A673 (cell line): ENCODE measurements around the gene SLC25A38. TPM values are rescaled to one million over a fixed set of nuclear protein-coding genes. Genes with fewer than 3 reads are reported as not detected.

ENCODE experiments used
- BruUV-seq: library from RNA; stranded (reverse); fragments of 400-500 nt; replicated peaks from 2 replicates; lab custom pipeline; 2021; lab: Mats Ljungman, UMichigan
- CTCF ChIA-PET: fragments of 300-600 bp; sonication (Branson Sonifier 250); formaldehyde crosslinking; loops from one replicate; lab custom pipeline; 2022; ENCODE audit warnings: antibody characterized with exemption; lab: Charles Lee
- POLR2A ChIA-PET: fragments of 300-600 bp; sonication (Branson Sonifier 250); formaldehyde crosslinking; loops from one replicate; lab custom pipeline; 2022; ENCODE audit warnings: antibody characterized with exemption; ENCODE audit not compliant: low non-redundant PET; lab: Charles Lee
- DNase-seq: peaks from one replicate; pipeline ENCODE4 v3.0.0-alpha.2; 2015; ENCODE audit warnings: low spot score
- H3K27ac ChIP-seq: fragments of 200-600 bp; sonication (generic); 2 replicates; pipeline ENCODE4 v1.5.1; 2016; ENCODE audit warnings: mixed run types, low read depth, mild to moderate bottlenecking, mixed read lengths, antibody characterized with exemption, low read length; ENCODE audit not compliant: poor library complexity, severe bottlenecking
- H3K27me3 ChIP-seq: fragments of 200-600 bp; sonication (generic); replicated peaks from 2 replicates; pipeline ENCODE4 v1.6.1; 2017; ENCODE audit warnings: mixed run types, low read depth, mild to moderate bottlenecking, mixed read lengths, antibody characterized with exemption, low read length; ENCODE audit not compliant: insufficient read depth, poor library complexity
- H3K36me3 ChIP-seq: fragments of 200-600 bp; sonication (generic); 2 replicates; pipeline ENCODE4 v1.6.1; 2016; ENCODE audit warnings: mixed run types, mild to moderate bottlenecking, mixed read lengths, antibody characterized with exemption, low read length; ENCODE audit not compliant: insufficient read depth, poor library complexity, severe bottlenecking
- H3K4me1 ChIP-seq: fragments of 200-600 bp; sonication (generic); 2 replicates; pipeline ENCODE4 v1.6.1; 2017; ENCODE audit warnings: mixed run types, mild to moderate bottlenecking, mixed read lengths, antibody characterized with exemption, low read length; ENCODE audit not compliant: insufficient read depth, poor library complexity, severe bottlenecking
- H3K4me3 ChIP-seq: fragments of 200-600 bp; sonication (generic); 2 replicates; pipeline ENCODE4 v1.5.1; 2016; ENCODE audit warnings: low read depth, mixed run types, mild to moderate bottlenecking, mixed read lengths, low read length; ENCODE audit not compliant: poor library complexity, severe bottlenecking
- H3K9me3 ChIP-seq: fragments of 200-600 bp; sonication (generic); 2 replicates; pipeline ENCODE4 v1.6.1; 2016; ENCODE audit warnings: mixed run types, low read depth, mild to moderate bottlenecking, mixed read lengths, antibody characterized with exemption, low read length; ENCODE audit not compliant: poor library complexity, severe bottlenecking
- EZH2 ChIP-seq: fragments of 200-600 bp; sonication (generic); IDR thresholded peaks from 2 replicates; pipeline ENCODE4 v1.6.1; 2017; ENCODE audit warnings: borderline replicate concordance, low read depth, mild to moderate bottlenecking, mixed read lengths, antibody characterized with exemption, low read length; ENCODE audit not compliant: poor library complexity, severe bottlenecking
- intact Hi-C: fragments of 100-400 bp; cut with micrococcal nuclease; formaldehyde crosslinking; loops from one replicate; pipeline ENCODE4 v1.10.0; 2022; ENCODE audit not compliant: unreplicated experiment
- total RNA-seq: library from RNA; stranded (reverse); gene quantifications from 2 replicates; pipeline ENCODE4 v1.2.3, GENCODE V29; 2021
- TF ChIP-seq, protein P1 (sequence below): fragments of 300-800, 200-600 bp; sonication (generic); conservative IDR thresholded peaks from 2 replicates; pipeline ENCODE4 v1.5.1; 2017; ENCODE audit warnings: low read depth, mild to moderate bottlenecking, antibody characterized with exemption, low read length, moderate library complexity, mixed read lengths

SLC25A38 gene
- total RNA-seq, 1 experiment from 2014 or later, result 13.7 TPM

DNA sequence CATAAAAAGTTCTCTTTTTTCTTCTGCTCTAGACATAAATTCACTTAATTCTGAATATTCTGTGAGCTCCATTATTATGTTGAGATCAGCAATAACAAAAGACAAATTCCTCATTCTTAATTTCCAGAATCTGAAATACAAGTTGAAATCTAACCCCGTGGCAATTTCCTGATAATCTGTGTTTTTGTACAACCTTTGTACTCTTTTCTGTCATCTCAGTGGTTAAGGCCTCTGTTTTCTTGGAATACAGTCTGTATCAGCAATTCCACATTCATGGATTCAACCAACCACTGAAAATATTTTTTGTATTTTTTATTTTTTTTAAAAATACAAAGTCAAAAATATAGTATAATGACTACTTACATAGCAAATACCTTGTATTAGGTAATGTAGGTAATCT lies 45.0 kb upstream of the SLC25A38 start:
- no peak overlapping the region for H3K4me3 ChIP-seq
- no peaks in the 10 kb centered on the region for H3K4me1 ChIP-seq
- no TSS peak for BruUV-seq
- no peaks in the 10 kb centered on the region for H3K36me3 ChIP-seq
- no peak for TF ChIP-seq EZH2
- TF ChIP-seq, protein P1, sequence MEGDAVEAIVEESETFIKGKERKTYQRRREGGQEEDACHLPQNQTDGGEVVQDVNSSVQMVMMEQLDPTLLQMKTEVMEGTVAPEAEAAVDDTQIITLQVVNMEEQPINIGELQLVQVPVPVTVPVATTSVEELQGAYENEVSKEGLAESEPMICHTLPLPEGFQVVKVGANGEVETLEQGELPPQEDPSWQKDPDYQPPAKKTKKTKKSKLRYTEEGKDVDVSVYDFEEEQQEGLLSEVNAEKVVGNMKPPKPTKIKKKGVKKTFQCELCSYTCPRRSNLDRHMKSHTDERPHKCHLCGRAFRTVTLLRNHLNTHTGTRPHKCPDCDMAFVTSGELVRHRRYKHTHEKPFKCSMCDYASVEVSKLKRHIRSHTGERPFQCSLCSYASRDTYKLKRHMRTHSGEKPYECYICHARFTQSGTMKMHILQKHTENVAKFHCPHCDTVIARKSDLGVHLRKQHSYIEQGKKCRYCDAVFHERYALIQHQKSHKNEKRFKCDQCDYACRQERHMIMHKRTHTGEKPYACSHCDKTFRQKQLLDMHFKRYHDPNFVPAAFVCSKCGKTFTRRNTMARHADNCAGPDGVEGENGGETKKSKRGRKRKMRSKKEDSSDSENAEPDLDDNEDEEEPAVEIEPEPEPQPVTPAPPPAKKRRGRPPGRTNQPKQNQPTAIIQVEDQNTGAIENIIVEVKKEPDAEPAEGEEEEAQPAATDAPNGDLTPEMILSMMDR, result no peak
- POLR2A ChIA-PET, result interaction anchor here (0.6 kb wide), 1 partner anchor 789 kb away, joined by 3 read pairs; no protein-coding TSS in a partner anchor
- intact Hi-C loops, result no loop called here
- H3K27me3 ChIP-seq, result no peaks in the 10 kb centered on the region
- H3K27ac ChIP-seq, result no peak overlapping the region
- no peaks in the 10 kb centered on the region for H3K9me3 ChIP-seq
- no peak for DNase-seq
- CTCF ChIA-PET, result no interaction called here

DNA sequence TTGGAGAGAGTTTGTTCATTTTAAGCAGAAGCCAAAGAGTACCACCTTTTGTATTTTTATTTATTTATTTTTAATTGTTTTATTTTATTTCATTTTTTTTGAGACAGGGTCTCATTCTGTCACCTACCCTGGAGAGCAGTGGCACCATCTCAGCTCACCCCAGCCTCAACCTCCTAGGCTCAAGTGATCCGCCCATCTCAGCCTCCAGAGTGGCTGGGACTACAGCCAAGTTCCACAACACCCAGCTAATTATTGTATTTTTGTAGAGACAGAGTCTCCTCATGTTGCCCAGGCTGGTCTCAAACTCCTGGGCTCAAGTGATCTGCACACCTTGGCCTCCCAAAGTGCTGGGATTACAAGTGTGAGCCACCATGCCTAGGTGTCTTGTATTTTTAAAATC lies 44.1 kb upstream of the SLC25A38 start:
- intact Hi-C loops, result no loop called here
- ChIA-PET CTCF (no interaction called here), POLR2A (no interaction called here)
- DNase-seq, result no peak
- TF ChIP-seq, protein P1, result no peak
- TF ChIP-seq EZH2, result no peak
- Histone ChIP-seq H3K9me3 (no peaks in the 10 kb centered on the region), H3K4me3 (no peak overlapping the region), H3K36me3 (no peaks in the 10 kb centered on the region), H3K27me3 (no peaks in the 10 kb centered on the region), H3K4me1 (no peaks in the 10 kb centered on the region), H3K27ac (no peak overlapping the region)
- no TSS peak for BruUV-seq

DNA sequence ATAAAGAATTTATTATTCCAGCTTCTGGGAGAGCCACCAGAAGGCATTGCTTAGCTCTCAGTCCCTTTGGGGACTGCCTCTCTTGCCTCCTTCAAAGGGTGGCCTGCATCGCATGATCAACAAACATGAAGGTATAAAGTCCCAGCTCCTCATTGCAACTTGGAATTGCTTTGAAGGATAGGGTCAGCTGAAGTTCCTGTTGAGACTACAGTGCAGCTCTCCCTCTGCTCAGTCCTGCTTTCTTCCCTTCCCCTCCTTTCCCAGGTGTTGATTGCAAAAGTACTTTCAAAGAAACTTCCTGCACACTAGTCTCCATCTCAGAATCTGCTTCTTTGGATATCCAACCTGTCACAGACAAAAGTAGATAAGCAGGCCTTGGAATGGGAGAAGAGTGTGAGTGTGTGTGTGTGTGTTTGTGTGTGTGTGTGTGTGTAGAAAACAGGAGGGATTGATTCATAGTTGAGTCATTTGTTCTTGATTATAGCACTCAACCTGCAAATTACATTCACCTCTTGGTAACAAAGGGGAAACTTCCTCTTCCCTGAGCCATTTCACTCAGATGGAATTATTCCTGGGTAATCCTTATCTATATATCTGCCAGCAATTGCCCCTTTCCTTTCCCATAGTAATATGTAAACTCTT lies 40.0 kb upstream of the SLC25A38 start:
- no TSS peak for BruUV-seq
- H3K27me3 ChIP-seq, result no peaks in the 10 kb centered on the region
- POLR2A ChIA-PET, result no interaction called here
- H3K4me1 ChIP-seq, result no peaks in the 10 kb centered on the region
- TF ChIP-seq, protein P1, result no peak
- no peak for TF ChIP-seq EZH2
- DNase-seq, result no peak
- intact Hi-C loops, result no loop called here
- CTCF ChIA-PET, result no interaction called here
- no peaks in the 10 kb centered on the region for H3K36me3 ChIP-seq
- H3K27ac ChIP-seq, result no peak overlapping the region
- no peak overlapping the region for H3K4me3 ChIP-seq
- no peaks in the 10 kb centered on the region for H3K9me3 ChIP-seq
